BLaER1 treated with 17β-estradiol and CSF1 and Interleukin-3, amounts not matched to agents 10 nM and 100 nM (cell line): ENCODE data around the gene GPRIN2.
"Not testable (repeated sequence)": the region's sequence is repeated elsewhere in the genome, so short reads cannot be mapped to it uniquely, and the experiment has no call there.

ENCODE experiments used
- H3K27ac ChIP-seq, 11 experiments: shearing (Covaris generic); formaldehyde crosslinking; 2 replicates each; pipeline ENCODE4 v1.8.1; 2022
- H3K27me3 ChIP-seq, 11 experiments: shearing (Covaris generic); formaldehyde crosslinking; 2 replicates each; pipeline ENCODE4 v1.8.1; 2022
- H3K36me3 ChIP-seq, 11 experiments: shearing (Covaris generic); formaldehyde crosslinking; 2 replicates each; pipeline ENCODE4 v1.8.1; 2022
- H3K4me1 ChIP-seq, 10 experiments: shearing (Covaris generic); formaldehyde crosslinking; 2 replicates each; pipeline ENCODE4 v1.8.1; 2022
- H3K4me2 ChIP-seq, 11 experiments: shearing (Covaris generic); formaldehyde crosslinking; 2 replicates each; pipeline ENCODE4 v1.8.1; 2022
- H3K4me3 ChIP-seq, 10 experiments: shearing (Covaris generic); formaldehyde crosslinking; 2 replicates each; pipeline ENCODE4 v1.8.1; 2022
- H3K9ac ChIP-seq, 11 experiments: shearing (Covaris generic); formaldehyde crosslinking; 2 replicates each; pipeline ENCODE4 v1.8.1; 2022
- H3K9me3 ChIP-seq, 11 experiments: shearing (Covaris generic); formaldehyde crosslinking; replicated peaks in 1 of 11; 2 replicates each; pipeline ENCODE4 v1.8.1; 2022
- H4K20me1 ChIP-seq, 11 experiments: shearing (Covaris generic); formaldehyde crosslinking; 2 replicates each; pipeline ENCODE4 v1.8.1; 2022

The GPRIN2 gene

DNA sequence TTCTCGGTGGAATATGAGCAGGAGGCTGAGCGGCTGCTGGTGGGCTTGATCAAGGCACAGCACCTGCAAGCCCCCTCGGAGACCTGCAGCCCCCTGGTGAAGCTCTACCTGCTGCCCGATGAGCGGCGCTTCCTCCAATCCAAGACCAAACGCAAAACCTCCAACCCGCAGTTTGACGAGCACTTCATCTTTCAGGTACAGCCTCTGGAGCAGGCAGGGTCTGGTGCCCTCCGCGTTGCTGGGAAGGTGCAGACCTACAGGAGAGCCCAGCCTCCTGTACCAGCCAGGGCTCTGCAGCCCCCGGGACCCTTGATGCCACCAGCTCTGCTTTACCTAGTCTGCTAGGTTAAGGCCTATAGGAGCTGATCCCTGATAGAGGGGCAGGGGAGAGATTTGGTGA lies 25.5 kb upstream of the GPRIN2 start:
- H3K27me3 ChIP-seq, H3K4me1 ChIP-seq, H3K4me2 ChIP-seq, H3K27ac ChIP-seq, H4K20me1 ChIP-seq, H3K4me3 ChIP-seq, H3K36me3 ChIP-seq, H3K9ac ChIP-seq, H3K9me3 ChIP-seq: not testable (repeated sequence)

DNA sequence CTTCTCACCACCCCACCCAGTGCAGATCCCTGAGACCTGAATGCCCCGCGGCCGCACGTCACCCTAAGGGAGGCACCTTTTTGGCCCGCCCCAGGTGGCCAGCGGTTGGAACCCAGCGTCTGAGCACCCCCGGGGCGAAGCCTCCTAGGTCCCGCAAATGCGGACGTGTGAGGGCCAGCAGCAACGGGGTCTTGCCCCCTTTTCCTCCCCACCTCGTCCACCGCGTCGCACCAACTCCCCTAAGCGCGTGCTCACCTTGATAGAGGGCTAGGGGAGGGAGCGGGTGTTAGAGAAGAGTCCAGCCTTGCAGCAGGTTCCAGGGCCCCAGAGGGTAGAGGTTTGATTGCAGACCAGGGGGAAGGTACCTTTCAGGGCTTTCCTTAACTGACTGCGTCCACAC lies 22.9 kb upstream of the GPRIN2 start:
- not testable (repeated sequence) for H3K36me3 ChIP-seq, H4K20me1 ChIP-seq, H3K4me3 ChIP-seq, H3K9me3 ChIP-seq, H3K27me3 ChIP-seq, H3K27ac ChIP-seq, H3K4me1 ChIP-seq, H3K9ac ChIP-seq, H3K4me2 ChIP-seq

DNA sequence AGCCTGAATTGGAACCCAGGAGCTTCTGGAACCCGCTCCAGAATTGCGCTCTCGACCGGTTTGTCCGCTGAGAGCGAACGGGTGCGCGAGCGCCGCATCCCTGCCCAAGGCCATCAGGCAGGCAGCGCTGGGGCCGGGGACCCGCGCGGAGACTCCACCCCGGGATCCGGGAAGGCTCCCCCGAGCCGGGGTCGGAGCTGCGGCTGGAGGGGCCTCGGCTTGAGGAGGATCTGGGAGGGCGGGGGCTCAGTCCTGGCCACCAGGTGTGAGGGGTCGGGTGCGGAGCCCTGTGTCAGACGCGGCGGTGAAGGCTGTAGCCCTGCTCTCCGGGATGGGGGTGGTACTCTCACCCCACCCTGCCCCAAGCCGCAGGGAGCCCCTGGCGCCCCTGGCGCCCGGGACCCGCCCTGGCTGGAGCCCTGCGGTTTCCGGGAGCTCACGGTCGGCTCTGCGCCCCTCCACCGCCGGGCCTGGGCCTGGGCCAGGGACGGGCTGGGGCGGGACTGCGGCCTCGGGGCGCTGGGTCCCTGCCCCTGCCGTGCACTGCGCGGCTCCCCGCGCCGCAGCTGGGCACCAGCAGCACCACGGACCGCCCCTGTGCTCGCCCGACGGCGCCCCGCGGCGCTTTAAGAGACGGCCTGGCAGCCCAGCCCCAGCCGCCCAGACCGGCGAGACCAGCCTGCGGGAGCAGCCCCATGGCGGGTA lies 22.2 kb upstream of the GPRIN2 start, which contains the start of gene SYT15:
Gene SYT15 (plus strand): TSS at position 655 of the 705 bp plus-strand sequence. CDS start 41 bp downstream, at position 696.
- not testable (repeated sequence) for H3K27me3 ChIP-seq, H3K9ac ChIP-seq, H3K4me1 ChIP-seq, H3K9me3 ChIP-seq, H3K27ac ChIP-seq, H4K20me1 ChIP-seq, H3K36me3 ChIP-seq
- peak within 1 kb of the TSS in 3 of 10 experiments; percentile 36 to 51 (median 42); a peak in 3 of 20 replicates for H3K4me3 ChIP-seq
- H3K4me2 ChIP-seq = peak within 1 kb of the TSS in 7 of 11 experiments; percentile 28 to 50 (median 42); a peak in 7 of 22 replicates

DNA sequence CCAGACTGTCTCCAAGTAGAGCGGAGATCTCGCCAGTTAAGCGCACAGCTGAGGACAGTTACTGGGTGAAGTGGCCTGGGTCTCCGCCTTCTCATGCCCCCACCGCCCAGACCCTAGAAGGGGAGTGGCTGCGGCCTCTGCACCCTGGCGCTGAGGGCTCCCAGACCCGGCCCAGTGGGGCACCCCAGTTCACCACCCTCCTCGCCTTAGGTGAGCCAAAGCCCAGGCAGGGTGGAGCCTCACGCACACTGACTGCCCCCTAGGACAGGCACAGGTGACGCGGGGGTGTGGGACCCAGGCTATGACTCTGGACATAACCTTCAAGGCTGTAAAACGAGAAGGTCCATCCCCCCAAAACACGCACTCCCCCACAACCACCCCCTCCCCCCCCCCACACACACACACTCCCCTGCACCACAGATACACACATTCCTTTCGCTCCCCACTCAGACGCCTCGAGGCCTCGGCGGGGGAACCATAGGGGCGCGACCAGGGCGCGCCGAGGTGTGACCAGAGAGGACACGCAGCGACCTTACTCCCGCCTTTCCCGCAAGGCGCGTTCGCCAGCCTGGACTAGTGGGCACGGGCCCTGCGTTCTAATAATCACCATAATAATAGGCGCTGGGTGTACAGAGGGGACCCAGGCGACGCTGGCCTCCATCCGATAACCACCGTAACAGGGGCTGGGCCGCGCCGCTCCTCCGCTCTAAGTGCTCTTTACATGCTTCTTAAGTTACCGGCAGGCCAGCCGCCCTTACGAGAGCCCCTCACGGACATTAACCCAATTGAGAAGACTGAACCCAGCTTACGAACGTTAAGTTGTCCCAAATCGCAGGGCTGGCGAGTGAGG lies 21.4 kb upstream of the GPRIN2 start:
- not testable (repeated sequence) for H3K27me3 ChIP-seq, H3K4me3 ChIP-seq, H3K4me1 ChIP-seq, H3K36me3 ChIP-seq, H3K9ac ChIP-seq, H3K9me3 ChIP-seq, H3K4me2 ChIP-seq, H3K27ac ChIP-seq, H4K20me1 ChIP-seq

DNA sequence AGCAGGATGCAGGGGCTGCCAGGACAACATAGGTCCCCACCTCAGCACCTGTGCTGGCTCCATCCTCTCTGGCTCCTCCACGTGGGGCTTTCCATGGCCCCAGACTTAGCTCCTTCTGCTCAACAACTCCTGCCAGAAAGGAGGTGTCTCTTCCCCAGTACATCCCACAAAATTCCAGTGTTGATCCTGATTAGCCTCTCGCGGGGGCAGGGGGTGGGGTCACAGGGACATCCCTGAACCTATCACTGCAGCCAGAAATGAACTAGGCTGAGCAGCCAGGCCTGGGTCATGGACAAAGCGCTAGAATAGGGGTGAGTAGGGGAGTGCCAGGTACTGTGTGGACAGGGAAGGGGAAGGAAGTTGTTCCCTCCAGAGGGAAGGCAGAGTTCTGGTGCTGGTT lies 17.4 kb upstream of the GPRIN2 start:
- H3K27ac ChIP-seq, H4K20me1 ChIP-seq: not testable (repeated sequence)

DNA sequence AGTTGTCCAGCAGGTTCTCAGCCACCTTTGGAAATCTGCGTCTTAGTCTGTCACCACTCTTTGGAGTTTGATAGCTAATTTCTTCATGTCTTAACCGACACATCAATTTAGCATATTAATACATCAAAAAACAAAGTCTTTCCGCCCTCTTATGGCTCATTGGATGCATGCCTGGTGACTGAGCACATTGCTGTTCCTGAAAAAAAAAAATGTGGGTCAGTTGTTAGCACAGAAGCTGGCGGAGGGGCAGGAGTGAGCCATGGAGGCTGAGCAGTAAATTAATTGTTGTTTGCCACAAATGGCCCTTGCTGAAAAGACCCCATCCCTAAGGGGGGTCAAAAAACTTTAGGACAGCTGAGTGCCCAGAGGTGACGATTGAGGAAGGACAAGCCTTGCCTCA lies 16.9 kb upstream of the GPRIN2 start:
- not testable (repeated sequence) for H3K9ac ChIP-seq, H3K9me3 ChIP-seq, H3K4me3 ChIP-seq, H3K27me3 ChIP-seq, H3K27ac ChIP-seq, H4K20me1 ChIP-seq, H3K36me3 ChIP-seq
- H3K4me2 ChIP-seq = peak overlapping the region in 1 of 11 experiments; percentile 35; a peak in 1 of 22 replicates
- H3K4me1 ChIP-seq = peaks cover 0 to 12% (median 0%) of the 10 kb centered on the region in 10 experiments; a peak in 4 of 20 replicates

More for the DNA sequence above, 17.4 kb upstream of the GPRIN2 start:
- H3K9me3 ChIP-seq, H3K4me2 ChIP-seq, H3K4me3 ChIP-seq, H3K36me3 ChIP-seq, H3K9ac ChIP-seq, H3K27me3 ChIP-seq: not testable (repeated sequence)
- H3K4me1 ChIP-seq = peaks cover 0 to 12% (median 0%) of the 10 kb centered on the region in 10 experiments; a peak in 4 of 20 replicates

DNA sequence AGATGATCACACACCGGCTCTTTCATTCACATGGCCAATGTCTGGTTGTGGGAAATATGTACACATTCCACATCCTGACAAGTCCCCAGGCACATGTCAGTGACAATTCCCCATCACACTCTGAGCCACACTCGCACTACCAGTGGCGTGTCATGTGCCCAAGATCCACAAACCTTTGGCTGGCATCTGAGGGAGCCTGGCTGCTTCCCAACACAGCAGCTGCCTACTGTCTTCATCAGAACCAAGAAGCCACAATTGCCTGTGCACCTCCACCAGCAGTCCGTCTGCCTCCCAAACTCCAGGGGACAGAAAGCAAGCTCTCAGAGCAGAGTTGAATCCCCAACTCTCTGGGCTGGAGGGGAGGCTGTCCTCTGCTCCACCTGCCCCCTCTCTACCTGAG lies 16.3 kb upstream of the GPRIN2 start:
- peak overlapping the region in 2 of 11 experiments; percentile 40 to 44; a peak in 1 of 22 replicates for H3K4me2 ChIP-seq
- H3K27me3 ChIP-seq, H3K4me3 ChIP-seq, H3K27ac ChIP-seq, H3K36me3 ChIP-seq, H3K9ac ChIP-seq, H3K9me3 ChIP-seq, H4K20me1 ChIP-seq: not testable (repeated sequence)
- H3K4me1 ChIP-seq = peaks cover 0 to 12% (median 0%) of the 10 kb centered on the region in 10 experiments; a peak in 4 of 20 replicates

DNA sequence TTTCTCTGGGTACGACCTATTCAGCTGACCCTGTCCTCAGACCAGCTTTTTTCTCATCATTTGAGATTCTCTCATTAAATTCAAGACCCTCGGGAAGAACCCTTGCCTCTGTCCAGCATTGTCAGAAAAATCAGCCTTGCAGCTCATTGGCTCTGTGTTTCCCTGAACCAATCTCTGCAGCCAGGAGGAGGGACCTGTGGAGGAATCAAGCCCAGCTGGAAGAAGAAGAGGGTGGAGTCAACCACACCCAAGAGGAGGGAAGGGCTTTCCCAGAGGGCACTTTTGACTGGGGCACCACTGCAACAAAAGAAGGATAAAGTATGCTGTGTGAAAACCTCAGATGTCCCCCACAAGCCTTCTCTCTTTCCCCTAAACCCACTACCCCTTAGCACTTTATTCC lies 14.2 kb upstream of the GPRIN2 start:
- H3K9ac ChIP-seq, H3K36me3 ChIP-seq, H3K27ac ChIP-seq, H3K27me3 ChIP-seq, H4K20me1 ChIP-seq, H3K9me3 ChIP-seq, H3K4me3 ChIP-seq, H3K4me2 ChIP-seq: not testable (repeated sequence)
- peaks cover 0 to 12% (median 0%) of the 10 kb centered on the region in 10 experiments; a peak in 4 of 20 replicates for H3K4me1 ChIP-seq

DNA sequence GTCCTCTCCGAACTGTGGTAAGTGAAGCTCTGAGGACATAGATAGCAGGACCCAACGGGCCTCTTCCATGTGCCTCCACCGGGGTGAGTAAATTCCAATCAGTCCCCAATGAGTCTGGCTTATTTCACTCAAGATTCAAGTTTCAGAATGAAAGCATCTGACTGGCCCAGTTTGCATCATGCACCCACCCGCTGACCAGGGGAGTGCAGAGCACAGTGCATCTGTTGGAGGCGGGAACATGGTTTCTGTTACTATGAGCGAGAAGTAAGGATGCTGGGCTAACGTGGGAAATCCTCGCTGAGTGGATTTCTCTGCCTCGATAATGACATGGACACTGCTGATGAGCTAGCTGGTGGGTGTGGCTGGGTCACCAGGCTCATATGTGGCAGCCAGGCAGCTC lies 10.7 kb upstream of the GPRIN2 start:
- H3K9ac ChIP-seq, H3K36me3 ChIP-seq, H3K4me1 ChIP-seq, H3K4me2 ChIP-seq, H3K4me3 ChIP-seq, H3K27ac ChIP-seq, H3K9me3 ChIP-seq, H3K27me3 ChIP-seq, H4K20me1 ChIP-seq: not testable (repeated sequence)

DNA sequence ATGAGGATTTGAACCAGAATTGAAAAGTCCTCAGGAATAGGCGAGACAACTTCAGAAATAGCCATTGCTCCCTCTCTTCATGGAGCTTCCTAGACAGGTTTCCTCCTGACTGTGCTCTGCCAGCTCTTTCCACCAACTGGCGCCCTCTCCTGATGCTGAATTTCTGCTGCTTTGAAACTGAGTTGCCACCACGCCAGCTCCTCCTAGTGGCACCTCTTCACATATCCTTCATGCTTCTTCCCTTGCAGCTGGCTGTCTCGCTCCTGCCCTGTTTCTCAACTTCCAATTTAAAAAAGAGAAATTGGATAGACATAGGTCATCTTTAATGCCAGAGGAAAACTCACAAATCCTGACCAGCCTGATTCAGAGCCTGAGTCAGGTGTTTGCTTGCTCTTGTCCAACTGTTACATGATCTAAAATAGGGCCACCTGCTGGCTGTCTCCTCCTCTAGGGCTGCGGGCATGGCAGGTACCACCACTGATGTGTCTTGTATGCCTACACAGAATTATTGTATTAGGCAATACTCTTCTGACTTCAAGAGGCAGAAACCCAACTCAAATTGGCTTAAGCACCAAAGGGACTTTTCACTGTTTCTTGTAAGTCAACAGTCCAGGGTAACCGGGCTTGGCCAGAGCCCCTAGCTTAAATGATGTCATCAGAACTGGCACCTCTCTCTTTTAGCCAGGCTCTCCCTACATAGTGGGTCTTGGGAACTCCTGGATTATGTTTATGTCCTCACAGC lies 9.3 kb upstream of the GPRIN2 start:
- H3K27me3 ChIP-seq, H3K36me3 ChIP-seq, H3K4me2 ChIP-seq, H3K27ac ChIP-seq, H3K9me3 ChIP-seq, H3K4me3 ChIP-seq, H3K4me1 ChIP-seq, H4K20me1 ChIP-seq, H3K9ac ChIP-seq: not testable (repeated sequence)
